ENCODE data around the gene RNU6-1.

The RNU6-1 gene

DNA sequence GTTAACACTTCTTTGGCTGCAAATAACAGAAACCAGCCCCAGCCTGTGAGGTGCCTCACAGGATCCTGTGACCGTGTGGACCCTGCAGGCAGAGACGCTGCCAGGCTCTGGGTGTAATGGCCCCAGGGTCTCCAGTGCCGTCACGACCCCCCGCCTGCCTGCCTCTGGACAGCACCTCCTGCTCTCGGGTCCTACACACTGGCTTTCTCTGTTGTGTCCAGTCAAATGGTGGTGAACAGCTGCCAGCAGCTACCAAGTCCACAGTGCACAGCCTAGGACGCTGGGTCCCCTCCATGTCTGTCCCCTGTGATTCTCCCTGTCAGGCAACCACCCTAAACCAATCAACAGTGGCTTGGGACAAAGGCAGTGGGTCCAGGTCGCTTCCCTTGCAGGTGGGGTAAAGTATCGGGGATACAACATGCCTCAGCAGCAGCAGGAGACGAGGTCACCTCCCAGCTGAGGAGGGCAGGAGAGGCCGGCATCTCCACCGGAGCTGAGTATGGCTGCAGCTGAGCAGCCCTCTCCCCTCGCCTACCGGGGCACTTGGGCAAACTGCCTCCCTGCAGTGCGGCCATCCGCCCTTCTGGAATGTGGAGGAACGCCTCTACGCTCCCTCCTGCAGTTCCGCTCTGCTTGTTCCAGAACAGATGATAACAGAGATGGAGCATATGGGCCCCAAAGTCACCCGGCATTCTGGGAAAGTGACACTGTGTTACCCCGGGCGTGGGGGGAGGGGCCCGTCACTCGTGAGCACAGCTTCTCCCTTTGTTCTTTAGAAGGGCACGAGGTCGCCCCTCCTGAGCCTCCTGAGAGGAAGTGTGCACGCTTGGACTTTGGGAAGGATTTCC, 35.6 kb downstream of the RNU6-1 start:
- H3K36me3 ChIP-seq (ENCODE audit: control insufficient read depth in 2 of 2, insufficient read depth in 2 of 2, low read length in 2 of 2): peaks cover 2 to 17% of the 10 kb centered on the region in 2 donors

DNA sequence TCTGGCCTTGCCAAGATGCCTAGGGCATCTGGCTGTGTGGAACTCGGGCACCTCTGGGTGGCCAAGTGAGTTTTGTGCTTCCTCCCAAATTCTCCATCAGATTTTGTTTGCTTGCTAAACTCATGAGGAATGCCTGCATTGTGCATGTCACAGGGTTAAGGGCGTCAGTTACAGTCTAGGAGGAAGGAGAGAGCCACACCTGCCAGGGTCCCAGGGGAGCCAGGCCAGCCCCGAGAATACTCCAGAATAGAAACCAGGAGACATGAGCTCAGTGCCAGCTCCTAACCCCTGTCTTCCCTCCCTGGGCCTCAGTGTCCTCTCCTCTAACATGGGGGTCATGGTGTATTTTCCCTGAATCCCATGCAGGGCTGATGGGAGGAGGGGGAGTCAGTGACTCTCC, 36.5 kb downstream of the RNU6-1 start:
- Histone ChIP-seq H3K4me3 (ENCODE audit: low read length in 2 of 2) (no peak overlapping the region), H3K27ac (ENCODE audit: low read depth in 2 of 2, low read length in 2 of 2) (no peak overlapping the region), H3K9ac (ENCODE audit: low read depth in 1 of 2, low read length in 2 of 2) (no peak overlapping the region), H3K4me1 (ENCODE audit: control insufficient read depth in 2 of 2, insufficient read depth in 2 of 2, low read length in 2 of 2) (no peaks in the 10 kb centered on the region), H3K36me3 (ENCODE audit: control insufficient read depth in 2 of 2, insufficient read depth in 2 of 2, low read length in 2 of 2) (peaks cover 0 to 12% of the 10 kb centered on the region in 2 donors), H3K27me3 (ENCODE audit: control insufficient read depth in 2 of 2, insufficient read depth in 2 of 2, low read length in 2 of 2) (no peaks in the 10 kb centered on the region), H3K9me3 (ENCODE audit: control insufficient read depth in 2 of 2, low read length in 2 of 2) (no peaks in the 10 kb centered on the region)

More for the DNA sequence above, 35.6 kb downstream of the RNU6-1 start:
- Histone ChIP-seq H3K4me1 (ENCODE audit: control insufficient read depth in 2 of 2, insufficient read depth in 2 of 2, low read length in 2 of 2) (no peaks in the 10 kb centered on the region), H3K9me3 (ENCODE audit: control insufficient read depth in 2 of 2, low read length in 2 of 2) (no peaks in the 10 kb centered on the region), H3K27ac (ENCODE audit: low read depth in 2 of 2, low read length in 2 of 2) (no peak overlapping the region), H3K4me3 (ENCODE audit: low read length in 2 of 2) (no peak overlapping the region), H3K9ac (ENCODE audit: low read depth in 1 of 2, low read length in 2 of 2) (no peak overlapping the region), H3K27me3 (ENCODE audit: control insufficient read depth in 2 of 2, insufficient read depth in 2 of 2, low read length in 2 of 2) (no peaks in the 10 kb centered on the region)

DNA sequence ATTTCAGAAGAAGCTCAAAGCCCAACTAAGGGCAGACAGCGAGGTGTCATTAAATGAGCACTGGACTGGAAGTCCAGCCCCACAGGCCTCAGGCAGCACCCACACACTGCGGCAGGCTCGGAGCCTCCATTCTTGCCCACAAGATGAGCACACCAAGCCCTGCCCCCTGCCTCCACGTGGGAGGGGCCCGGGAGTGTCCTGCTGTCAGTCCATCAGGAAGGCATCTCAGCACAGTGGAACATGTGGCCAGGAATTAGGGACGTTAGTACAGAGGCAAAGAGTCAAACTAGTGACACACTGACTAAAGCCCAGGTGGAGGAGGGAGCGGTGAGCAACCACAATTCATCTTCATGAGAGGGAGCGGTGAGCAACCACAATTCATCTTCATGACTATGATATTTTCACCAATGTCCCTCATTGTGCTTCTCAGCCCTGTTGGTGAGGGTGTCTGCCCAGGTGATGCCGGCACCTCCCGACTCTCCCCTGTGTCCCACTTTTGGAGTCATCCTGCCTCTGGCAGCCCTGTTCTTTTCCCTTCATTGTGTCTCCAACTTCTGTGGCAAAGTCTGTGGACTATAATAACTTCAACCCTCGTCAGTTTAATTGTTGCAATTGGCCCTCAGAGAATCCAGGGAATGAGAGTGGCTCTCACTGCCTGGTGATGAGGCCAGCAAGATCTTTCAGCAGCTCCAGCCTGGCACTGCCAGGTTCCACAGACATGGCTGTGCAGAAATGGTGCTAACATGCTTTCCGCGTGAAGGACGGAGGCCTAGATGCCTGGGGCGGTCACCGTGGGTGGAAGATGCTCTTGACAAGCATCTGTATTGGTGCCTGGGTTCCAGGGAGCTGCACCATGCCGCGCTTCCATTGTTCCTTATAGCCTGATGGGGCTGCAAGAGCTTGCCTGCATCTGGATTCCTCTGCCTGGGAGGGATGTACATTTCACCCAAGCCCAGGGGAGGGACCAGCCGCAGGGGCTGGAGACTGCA, 37.6 kb downstream of the RNU6-1 start:
- Histone ChIP-seq H3K27ac (ENCODE audit: low read depth in 2 of 2, low read length in 2 of 2) (no peak overlapping the region), H3K36me3 (ENCODE audit: control insufficient read depth in 2 of 2, insufficient read depth in 2 of 2, low read length in 2 of 2) (peaks cover 3 to 7% of the 10 kb centered on the region in 2 donors), H3K4me3 (ENCODE audit: low read length in 2 of 2) (no peak overlapping the region), H3K4me1 (ENCODE audit: control insufficient read depth in 2 of 2, insufficient read depth in 2 of 2, low read length in 2 of 2) (no peaks in the 10 kb centered on the region), H3K9ac (ENCODE audit: low read depth in 1 of 2, low read length in 2 of 2) (no peak overlapping the region), H3K9me3 (ENCODE audit: control insufficient read depth in 2 of 2, low read length in 2 of 2) (no peaks in the 10 kb centered on the region), H3K27me3 (ENCODE audit: control insufficient read depth in 2 of 2, insufficient read depth in 2 of 2, low read length in 2 of 2) (no peaks in the 10 kb centered on the region)

DNA sequence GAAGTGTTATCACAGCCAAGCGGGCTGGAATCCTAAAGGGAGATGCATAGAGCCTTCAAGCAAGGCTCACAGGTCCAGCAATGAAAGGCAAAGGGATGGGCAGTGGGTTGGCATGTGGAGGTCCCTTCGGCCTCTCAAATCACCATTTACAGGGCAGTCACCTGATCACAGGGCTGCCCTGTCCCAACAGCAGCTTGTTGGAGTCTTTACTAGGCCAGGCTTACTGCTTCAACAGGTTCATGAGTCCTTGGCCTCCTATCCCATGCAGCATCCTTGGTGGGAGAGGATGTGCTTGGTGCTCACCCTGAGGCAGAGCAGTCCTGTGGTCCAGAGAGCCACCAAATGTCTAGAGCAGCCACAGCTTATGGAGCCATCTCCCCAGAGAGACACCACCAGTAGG, 38.7 kb downstream of the RNU6-1 start:
- H3K9me3 ChIP-seq (ENCODE audit: control insufficient read depth in 2 of 2, low read length in 2 of 2): no peaks in the 10 kb centered on the region
- no peaks in the 10 kb centered on the region for H3K27me3 ChIP-seq (ENCODE audit: control insufficient read depth in 2 of 2, insufficient read depth in 2 of 2, low read length in 2 of 2)
- H3K9ac ChIP-seq (ENCODE audit: low read depth in 1 of 2, low read length in 2 of 2): no peak overlapping the region
- peaks cover 3 to 4% of the 10 kb centered on the region in 2 donors for H3K36me3 ChIP-seq (ENCODE audit: control insufficient read depth in 2 of 2, insufficient read depth in 2 of 2, low read length in 2 of 2)
- H3K4me3 ChIP-seq (ENCODE audit: low read length in 2 of 2): no peak overlapping the region
- no peak overlapping the region for H3K27ac ChIP-seq (ENCODE audit: low read depth in 2 of 2, low read length in 2 of 2)
- H3K4me1 ChIP-seq (ENCODE audit: control insufficient read depth in 2 of 2, insufficient read depth in 2 of 2, low read length in 2 of 2): no peaks in the 10 kb centered on the region

DNA sequence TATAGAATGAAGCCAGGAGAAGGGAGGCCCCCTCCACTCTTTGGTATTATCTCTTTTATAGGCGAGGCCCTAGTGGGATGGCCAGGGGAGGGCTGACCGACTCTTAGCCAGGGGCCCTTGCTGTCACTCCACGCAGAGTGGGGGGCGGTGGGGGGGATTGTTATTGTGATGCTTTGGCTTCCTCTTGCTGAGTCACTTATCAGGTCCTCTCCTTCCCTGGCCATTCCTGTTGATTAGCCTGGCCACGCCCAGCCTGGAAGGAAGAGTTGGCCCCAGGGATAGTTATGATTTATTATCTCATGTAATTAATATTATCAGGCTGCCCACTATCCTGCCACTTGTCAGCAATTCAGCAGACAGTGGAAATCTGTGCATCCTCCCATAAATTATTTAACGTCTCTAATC, 40.0 kb downstream of the RNU6-1 start:
- no peak overlapping the region for H3K4me3 ChIP-seq (ENCODE audit: low read length in 2 of 2)
- peaks cover 2 to 3% of the 10 kb centered on the region in 2 donors for H3K36me3 ChIP-seq (ENCODE audit: control insufficient read depth in 2 of 2, insufficient read depth in 2 of 2, low read length in 2 of 2)
- no peak overlapping the region for H3K9ac ChIP-seq (ENCODE audit: low read depth in 1 of 2, low read length in 2 of 2)
- no peaks in the 10 kb centered on the region for H3K27me3 ChIP-seq (ENCODE audit: control insufficient read depth in 2 of 2, insufficient read depth in 2 of 2, low read length in 2 of 2)
- no peak overlapping the region for H3K27ac ChIP-seq (ENCODE audit: low read depth in 2 of 2, low read length in 2 of 2)
- no peaks in the 10 kb centered on the region for H3K4me1 ChIP-seq (ENCODE audit: control insufficient read depth in 2 of 2, insufficient read depth in 2 of 2, low read length in 2 of 2)
- no peaks in the 10 kb centered on the region for H3K9me3 ChIP-seq (ENCODE audit: control insufficient read depth in 2 of 2, low read length in 2 of 2)

DNA sequence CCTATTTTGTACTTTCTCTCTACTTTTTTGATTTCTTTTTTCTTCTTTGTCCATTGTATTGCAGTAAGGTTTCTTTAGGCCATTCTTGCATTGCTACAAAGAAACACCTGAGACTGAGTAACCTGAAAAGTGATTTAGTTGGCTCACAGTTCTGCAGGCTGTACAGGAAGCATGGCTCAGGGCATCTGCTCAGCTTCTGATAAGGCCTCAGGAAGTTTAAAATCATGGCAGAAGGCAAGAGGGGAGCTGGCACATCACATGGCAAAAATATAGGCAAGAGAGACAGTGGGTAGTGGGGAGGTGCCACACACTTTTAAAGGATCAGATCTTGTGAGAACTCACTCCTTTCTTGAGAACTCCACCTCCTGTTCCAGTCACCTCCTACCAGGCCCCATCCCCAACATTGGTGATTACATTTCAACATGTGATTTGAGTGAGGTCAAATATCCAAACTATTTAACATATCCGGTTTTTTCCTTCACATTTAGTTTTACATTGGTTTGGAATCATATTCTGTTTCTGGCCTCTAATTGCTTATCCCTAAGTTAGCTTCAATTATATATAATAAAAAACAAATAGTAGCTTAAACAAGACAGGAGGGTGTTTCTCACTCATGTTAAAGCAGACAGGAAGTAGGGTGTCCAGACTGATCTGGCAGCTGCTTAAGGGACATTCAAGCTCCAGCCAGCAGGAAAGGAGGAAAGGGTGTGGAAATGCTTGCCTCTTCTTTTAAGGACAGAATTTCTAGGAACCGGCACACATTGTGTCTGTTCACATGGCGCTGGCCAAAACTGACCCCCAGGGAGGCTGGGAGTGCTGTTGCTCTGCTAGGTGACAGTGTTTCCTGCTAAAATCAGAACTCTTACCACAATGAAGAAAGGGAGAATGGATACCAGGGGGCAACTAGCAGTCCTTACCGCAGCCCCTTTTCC, 43.4 kb downstream of the RNU6-1 start:
- H3K4me3 ChIP-seq (ENCODE audit: low read length in 2 of 2): no peak overlapping the region
- H3K9me3 ChIP-seq (ENCODE audit: control insufficient read depth in 2 of 2, low read length in 2 of 2): no peaks in the 10 kb centered on the region
- no peaks in the 10 kb centered on the region for H3K4me1 ChIP-seq (ENCODE audit: control insufficient read depth in 2 of 2, insufficient read depth in 2 of 2, low read length in 2 of 2)
- peaks cover 2 to 3% of the 10 kb centered on the region in 2 donors for H3K36me3 ChIP-seq (ENCODE audit: control insufficient read depth in 2 of 2, insufficient read depth in 2 of 2, low read length in 2 of 2)
- H3K27me3 ChIP-seq (ENCODE audit: control insufficient read depth in 2 of 2, insufficient read depth in 2 of 2, low read length in 2 of 2): no peaks in the 10 kb centered on the region
- H3K27ac ChIP-seq (ENCODE audit: low read depth in 2 of 2, low read length in 2 of 2): no peak overlapping the region
- no peak overlapping the region for H3K9ac ChIP-seq (ENCODE audit: low read depth in 1 of 2, low read length in 2 of 2)

DNA sequence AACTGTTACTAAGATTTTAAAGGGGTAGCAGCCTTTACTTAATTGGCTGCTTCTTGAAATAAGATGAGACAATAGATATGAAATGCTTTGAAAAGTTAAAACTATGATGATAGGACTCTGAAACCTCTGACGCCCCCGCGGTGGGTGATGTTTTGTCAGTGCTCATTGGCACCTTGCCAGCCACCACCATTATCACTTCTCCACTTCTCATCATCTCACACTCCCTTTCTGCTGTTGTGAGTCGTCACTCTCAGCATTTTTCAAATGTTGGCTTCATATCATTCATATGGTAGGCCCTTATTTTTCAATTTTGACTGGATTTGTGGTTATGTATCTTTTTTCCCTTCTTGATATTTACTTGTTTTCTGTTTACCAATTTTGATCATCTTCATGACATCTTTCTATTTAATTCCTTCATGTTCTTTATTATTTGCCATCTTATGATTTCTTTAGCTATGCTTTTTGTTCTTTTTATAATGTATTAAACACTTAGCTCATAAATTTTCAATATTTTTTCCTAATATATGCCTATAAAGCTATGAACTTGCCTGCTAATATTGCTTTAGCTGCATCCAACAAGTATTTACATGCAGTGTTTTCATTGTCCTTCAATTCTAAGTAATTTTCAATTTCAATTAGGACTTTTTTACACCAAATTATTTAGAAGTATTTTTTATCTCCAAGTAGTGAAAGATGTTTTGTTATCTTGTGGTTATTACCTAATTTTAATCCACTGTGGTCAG, 44.8 kb downstream of the RNU6-1 start:
- Histone ChIP-seq H3K4me1 (ENCODE audit: control insufficient read depth in 2 of 2, insufficient read depth in 2 of 2, low read length in 2 of 2) (no peaks in the 10 kb centered on the region), H3K4me3 (ENCODE audit: low read length in 2 of 2) (no peak overlapping the region), H3K9ac (ENCODE audit: low read depth in 1 of 2, low read length in 2 of 2) (no peak overlapping the region), H3K9me3 (ENCODE audit: control insufficient read depth in 2 of 2, low read length in 2 of 2) (no peaks in the 10 kb centered on the region), H3K27ac (ENCODE audit: low read depth in 2 of 2, low read length in 2 of 2) (no peak overlapping the region), H3K36me3 (ENCODE audit: control insufficient read depth in 2 of 2, insufficient read depth in 2 of 2, low read length in 2 of 2) (peaks cover 2 to 3% of the 10 kb centered on the region in 2 donors), H3K27me3 (ENCODE audit: control insufficient read depth in 2 of 2, insufficient read depth in 2 of 2, low read length in 2 of 2) (no peaks in the 10 kb centered on the region)

DNA sequence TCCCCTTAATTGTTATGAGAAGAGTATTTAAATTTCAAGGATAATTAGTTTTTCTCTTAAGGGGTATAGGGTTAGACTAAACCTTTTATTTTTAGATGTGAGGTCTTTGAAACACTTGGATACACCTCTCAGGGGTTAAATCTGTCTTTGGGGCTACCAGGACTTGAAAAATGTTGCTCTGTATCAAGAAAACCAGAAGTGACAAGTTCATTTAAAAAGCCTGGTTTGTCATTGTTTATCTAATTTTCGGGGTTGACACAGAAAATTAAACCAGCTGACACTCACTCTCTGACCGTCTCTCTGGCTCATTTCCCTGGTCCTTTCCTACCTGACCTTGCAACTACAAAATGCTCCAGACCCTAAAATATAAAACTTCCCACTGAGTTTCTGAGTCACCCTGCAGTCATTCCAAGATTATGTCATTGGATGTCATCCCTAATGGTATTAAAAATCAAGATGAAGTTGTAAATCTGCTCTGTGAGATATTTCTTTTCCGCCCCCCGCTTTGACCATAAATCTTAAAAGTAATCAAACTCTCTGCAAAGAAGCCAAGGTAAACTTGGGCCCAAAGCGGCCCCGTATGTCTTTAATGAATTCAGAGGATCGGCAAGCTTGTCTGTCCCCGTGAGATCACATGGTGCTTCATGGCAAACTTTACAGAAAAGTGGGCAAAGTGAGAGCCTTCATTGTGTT, 47.4 kb downstream of the RNU6-1 start:
- H3K27ac ChIP-seq (ENCODE audit: low read depth in 2 of 2, low read length in 2 of 2): no peak overlapping the region
- no peak overlapping the region for H3K9ac ChIP-seq (ENCODE audit: low read depth in 1 of 2, low read length in 2 of 2)
- no peak overlapping the region for H3K4me3 ChIP-seq (ENCODE audit: low read length in 2 of 2)

More for the DNA sequence above, 47.4 kb downstream of the RNU6-1 start:
- Histone ChIP-seq H3K4me1 (ENCODE audit: control insufficient read depth in 2 of 2, insufficient read depth in 2 of 2, low read length in 2 of 2) (no peaks in the 10 kb centered on the region), H3K27me3 (ENCODE audit: control insufficient read depth in 2 of 2, insufficient read depth in 2 of 2, low read length in 2 of 2) (no peaks in the 10 kb centered on the region), H3K36me3 (ENCODE audit: control insufficient read depth in 2 of 2, insufficient read depth in 2 of 2, low read length in 2 of 2) (no peaks in the 10 kb centered on the region), H3K9me3 (ENCODE audit: control insufficient read depth in 2 of 2, low read length in 2 of 2) (no peaks in the 10 kb centered on the region)
